Measurements from ENCODE around the gene UPF3B. TPM values are rescaled to one million over a fixed set of nuclear protein-coding genes. Genes with fewer than 3 reads are reported as not detected.
"Not testable (repeated sequence)": the region's sequence is repeated elsewhere in the genome, so short reads cannot be mapped to it uniquely, and the experiment has no call there.

UPF3B gene
- total RNA-seq, 1 donor from 2014 or later = 2.5 TPM

DNA sequence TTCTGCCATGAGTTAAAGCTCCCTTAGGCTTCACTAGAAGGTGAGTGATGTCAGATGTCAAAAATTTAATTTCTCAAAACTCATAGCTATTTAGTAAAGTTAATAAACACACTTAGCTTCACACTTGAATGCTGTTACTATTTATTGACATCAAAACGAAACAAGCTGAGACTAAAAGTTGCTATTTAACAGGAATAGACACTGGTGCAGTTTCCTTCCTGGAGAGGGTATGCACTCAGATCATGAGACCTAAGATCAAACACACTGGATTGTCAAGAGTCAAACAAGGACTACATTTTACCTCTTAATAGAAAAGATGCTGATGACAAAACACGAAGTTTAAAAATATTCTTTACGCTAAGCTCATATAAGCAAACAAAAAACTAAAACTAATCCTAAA lies 18.9 kb downstream of the UPF3B start:
- no peak overlapping the region for H3K4me3 ChIP-seq
- TF ChIP-seq POLR2A (IDR thresholded peaks at IDR 0.05) = no peak
- TF ChIP-seq, protein P1, sequence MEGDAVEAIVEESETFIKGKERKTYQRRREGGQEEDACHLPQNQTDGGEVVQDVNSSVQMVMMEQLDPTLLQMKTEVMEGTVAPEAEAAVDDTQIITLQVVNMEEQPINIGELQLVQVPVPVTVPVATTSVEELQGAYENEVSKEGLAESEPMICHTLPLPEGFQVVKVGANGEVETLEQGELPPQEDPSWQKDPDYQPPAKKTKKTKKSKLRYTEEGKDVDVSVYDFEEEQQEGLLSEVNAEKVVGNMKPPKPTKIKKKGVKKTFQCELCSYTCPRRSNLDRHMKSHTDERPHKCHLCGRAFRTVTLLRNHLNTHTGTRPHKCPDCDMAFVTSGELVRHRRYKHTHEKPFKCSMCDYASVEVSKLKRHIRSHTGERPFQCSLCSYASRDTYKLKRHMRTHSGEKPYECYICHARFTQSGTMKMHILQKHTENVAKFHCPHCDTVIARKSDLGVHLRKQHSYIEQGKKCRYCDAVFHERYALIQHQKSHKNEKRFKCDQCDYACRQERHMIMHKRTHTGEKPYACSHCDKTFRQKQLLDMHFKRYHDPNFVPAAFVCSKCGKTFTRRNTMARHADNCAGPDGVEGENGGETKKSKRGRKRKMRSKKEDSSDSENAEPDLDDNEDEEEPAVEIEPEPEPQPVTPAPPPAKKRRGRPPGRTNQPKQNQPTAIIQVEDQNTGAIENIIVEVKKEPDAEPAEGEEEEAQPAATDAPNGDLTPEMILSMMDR (IDR thresholded peaks at IDR 0.05) = no peak
- no peak for TF ChIP-seq POLR2AphosphoS5 (IDR thresholded peaks at IDR 0.05; ENCODE audit: insufficient read depth in 1 of 2, low read depth in 1 of 2)
- no peaks in the 10 kb centered on the region for H3K4me1 ChIP-seq
- intact Hi-C loops (cut with DNase I) = no loop called here
- DNase-seq (ENCODE audit: extremely low spot score in 2 of 2) = no peak
- peaks cover 0 to 10% of the 10 kb centered on the region in 2 donors for H3K36me3 ChIP-seq
- no peaks in the 10 kb centered on the region for H3K9me3 ChIP-seq
- H3K27ac ChIP-seq = no peak overlapping the region
- H3K27me3 ChIP-seq = no peaks in the 10 kb centered on the region

GRCh38 chrX:119828446-119828845 lies 24.3 kb downstream of the UPF3B start:
- intact Hi-C loops (cut with DNase I) = no loop called here
- no peak for TF ChIP-seq POLR2A (IDR thresholded peaks at IDR 0.05)
- TF ChIP-seq, protein P1 (IDR thresholded peaks at IDR 0.05) = no peak
- no peak for TF ChIP-seq POLR2AphosphoS5 (IDR thresholded peaks at IDR 0.05; ENCODE audit: insufficient read depth in 1 of 2, low read depth in 1 of 2)
- no peak overlapping the region for H3K27ac ChIP-seq
- H3K27me3 ChIP-seq = no peaks in the 10 kb centered on the region
- no peak overlapping the region for H3K4me3 ChIP-seq
- peaks cover 0 to 6% of the 10 kb centered on the region in 2 donors for H3K36me3 ChIP-seq
- DNase-seq (ENCODE audit: extremely low spot score in 2 of 2) = no peak
- no peaks in the 10 kb centered on the region for H3K9me3 ChIP-seq
- H3K4me1 ChIP-seq = no peaks in the 10 kb centered on the region

GRCh38 chrX:119826399-119826959 lies 26.3 kb downstream of the UPF3B start:
- TF ChIP-seq, protein P1 (IDR thresholded peaks at IDR 0.05) = no peak
- TF ChIP-seq POLR2A (IDR thresholded peaks at IDR 0.05) = no peak
- no peak for TF ChIP-seq POLR2AphosphoS5 (IDR thresholded peaks at IDR 0.05; ENCODE audit: insufficient read depth in 1 of 2, low read depth in 1 of 2)
- Histone ChIP-seq H3K4me3 (no peak overlapping the region), H3K9me3 (no peaks in the 10 kb centered on the region), H3K27me3 (no peaks in the 10 kb centered on the region), H3K4me1 (no peaks in the 10 kb centered on the region), H3K36me3 (no peaks in the 10 kb centered on the region), H3K27ac (no peak overlapping the region)
- intact Hi-C loops (cut with DNase I) = no loop called here
- DNase-seq (ENCODE audit: extremely low spot score in 2 of 2) = no peak

- intact Hi-C loops (cut with DNase I); H3K36me3 ChIP-seq; H3K27ac ChIP-seq; H3K4me1 ChIP-seq; H3K27me3 ChIP-seq; DNase-seq (ENCODE audit: extremely low spot score in 2 of 2); H3K4me3 ChIP-seq; H3K9me3 ChIP-seq: not testable (repeated sequence)
Observed at GRCh38 chrX:119824221-119824620, 28.5 kb downstream of the UPF3B start.

GRCh38 chrX:119821703-119822102 lies 31.1 kb downstream of the UPF3B start:
- H3K9me3 ChIP-seq; H3K27me3 ChIP-seq; intact Hi-C loops (cut with DNase I); H3K36me3 ChIP-seq; H3K27ac ChIP-seq; H3K4me3 ChIP-seq; DNase-seq (ENCODE audit: extremely low spot score in 2 of 2); H3K4me1 ChIP-seq: not testable (repeated sequence)

DNA sequence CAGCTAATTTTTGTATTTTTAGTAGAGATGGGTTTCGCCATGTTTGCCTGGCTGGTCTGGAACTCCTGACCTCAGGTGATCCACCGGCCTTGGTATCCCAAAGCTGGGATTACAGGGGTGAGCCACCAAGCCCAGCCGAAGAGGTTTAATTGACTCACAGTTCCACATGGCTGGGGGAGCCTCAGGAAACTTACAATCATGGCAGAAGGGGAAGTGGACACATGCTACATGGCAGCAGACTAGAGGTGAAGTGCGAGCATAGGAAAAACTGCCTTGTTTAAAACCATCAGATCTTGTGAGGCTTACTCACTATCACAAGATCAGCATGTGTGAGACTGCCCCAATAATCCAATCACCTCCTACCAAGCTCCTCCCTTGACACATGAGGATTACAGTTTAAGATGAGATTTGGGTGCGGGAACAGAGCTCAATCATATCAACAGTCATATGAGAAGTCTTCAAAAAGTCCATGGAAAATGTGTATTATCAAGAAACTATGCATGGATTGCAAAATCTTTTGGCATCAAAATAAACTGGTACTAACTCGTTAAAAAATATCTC lies 35.6 kb downstream of the UPF3B start:
- H3K27ac ChIP-seq = no peak overlapping the region
- intact Hi-C loops (cut with DNase I) = no loop called here

More for the DNA sequence above, 35.6 kb downstream of the UPF3B start:
- DNase-seq (ENCODE audit: extremely low spot score in 2 of 2) = no peak
- Histone ChIP-seq H3K4me1 (no peaks in the 10 kb centered on the region), H3K9me3 (no peaks in the 10 kb centered on the region), H3K27me3 (no peaks in the 10 kb centered on the region), H3K4me3 (no peak overlapping the region), H3K36me3 (no peaks in the 10 kb centered on the region)
- no peak for TF ChIP-seq POLR2AphosphoS5 (IDR thresholded peaks at IDR 0.05; ENCODE audit: insufficient read depth in 1 of 2, low read depth in 1 of 2)
- TF ChIP-seq, protein P1 (IDR thresholded peaks at IDR 0.05) = no peak
- no peak for TF ChIP-seq POLR2A (IDR thresholded peaks at IDR 0.05)

Data from vagina (tissue), 2 donors.